GM13977 (cell line): ENCODE data around the gene MAD1L1.

ENCODE experiments used
- DNase-seq: peaks from one replicate; pipeline ENCODE4 v3.0.0; 2012; ENCODE audit warnings: low spot score
- CTCF ChIP-seq: IDR thresholded peaks from 2 replicates; pipeline ENCODE4 v1.5.1; 2012; ENCODE audit warnings: mild to moderate bottlenecking, control low read depth; ENCODE audit not compliant: insufficient read depth; ENCODE audit errors: extremely low read depth, missing control alignments
- in situ Hi-C: fragments of 300-500 bp; cut with MboI; formaldehyde crosslinking; loops from one replicate; pipeline ENCODE4 v1.12.0; 2022; ENCODE audit warnings: low sequenced_read_pairs, low pct_unique_long_range_greater_than_20kb, mixed read lengths, inconsistent platforms; ENCODE audit not compliant: unreplicated experiment

MAD1L1 gene

GRCh38 chr7:2260820-2261219 is 28.1 kb upstream of the MAD1L1 start:
- in situ Hi-C loops: no loop called here
- DNase-seq: no peak

GRCh38 chr7:2259480-2259879 is 26.7 kb upstream of the MAD1L1 start:
- in situ Hi-C loops: no loop called here
- no peak for DNase-seq
- no peak for TF ChIP-seq CTCF

More at GRCh38 chr7:2260820-2261219, 28.1 kb upstream of the MAD1L1 start:
- TF ChIP-seq CTCF: no peak

GRCh38 chr7:2258661-2259365 is 26.1 kb upstream of the MAD1L1 start:
- no peak for TF ChIP-seq CTCF
- in situ Hi-C loops: no loop called here
- peak; percentile 80 for DNase-seq

GRCh38 chr7:2257651-2258050 is 24.9 kb upstream of the MAD1L1 start:
- in situ Hi-C loops: no loop called here
- no peak for DNase-seq

GRCh38 chr7:2257046-2257551 is 24.4 kb upstream of the MAD1L1 start:
- no peak for DNase-seq
- in situ Hi-C loops: no loop called here
- no peak for TF ChIP-seq CTCF

More at GRCh38 chr7:2257651-2258050, 24.9 kb upstream of the MAD1L1 start:
- no peak for TF ChIP-seq CTCF

- no peak for TF ChIP-seq CTCF
- in situ Hi-C loops: no loop called here
- DNase-seq: no peak
Measured at GRCh38 chr7:2256306-2257045, 23.7 kb upstream of the MAD1L1 start.
